Measurements from ENCODE around the gene FLVCR1. TPM values are rescaled to one million over a fixed set of nuclear protein-coding genes. Genes with fewer than 3 reads are reported as not detected.
A peak's percentile ranks its signal among the peaks of the same experiment; 100 is the strongest.

FLVCR1 gene
- polyA plus RNA-seq, 1 donor = 40.2 TPM

DNA sequence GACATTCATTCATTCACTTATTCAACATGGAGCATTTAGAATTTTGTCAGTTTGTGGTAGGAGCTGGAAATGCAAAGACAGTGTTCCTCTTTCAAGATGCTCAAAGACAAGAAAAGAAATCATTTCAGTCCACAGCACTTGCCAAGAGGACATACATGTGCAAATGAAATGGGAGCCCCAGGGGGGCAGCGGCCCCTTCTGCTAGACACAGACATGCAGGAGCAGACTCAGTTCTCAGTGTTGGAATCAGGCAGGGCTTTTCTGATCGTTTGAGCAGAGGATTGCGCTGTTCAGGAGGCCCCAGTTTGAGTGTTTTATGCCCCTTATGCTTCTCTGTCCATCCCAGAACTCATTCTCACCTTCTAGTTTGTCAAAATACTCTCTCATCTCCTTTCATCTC, 56.7 kb downstream of the FLVCR1 start:
- no peak for DNase-seq

DNA sequence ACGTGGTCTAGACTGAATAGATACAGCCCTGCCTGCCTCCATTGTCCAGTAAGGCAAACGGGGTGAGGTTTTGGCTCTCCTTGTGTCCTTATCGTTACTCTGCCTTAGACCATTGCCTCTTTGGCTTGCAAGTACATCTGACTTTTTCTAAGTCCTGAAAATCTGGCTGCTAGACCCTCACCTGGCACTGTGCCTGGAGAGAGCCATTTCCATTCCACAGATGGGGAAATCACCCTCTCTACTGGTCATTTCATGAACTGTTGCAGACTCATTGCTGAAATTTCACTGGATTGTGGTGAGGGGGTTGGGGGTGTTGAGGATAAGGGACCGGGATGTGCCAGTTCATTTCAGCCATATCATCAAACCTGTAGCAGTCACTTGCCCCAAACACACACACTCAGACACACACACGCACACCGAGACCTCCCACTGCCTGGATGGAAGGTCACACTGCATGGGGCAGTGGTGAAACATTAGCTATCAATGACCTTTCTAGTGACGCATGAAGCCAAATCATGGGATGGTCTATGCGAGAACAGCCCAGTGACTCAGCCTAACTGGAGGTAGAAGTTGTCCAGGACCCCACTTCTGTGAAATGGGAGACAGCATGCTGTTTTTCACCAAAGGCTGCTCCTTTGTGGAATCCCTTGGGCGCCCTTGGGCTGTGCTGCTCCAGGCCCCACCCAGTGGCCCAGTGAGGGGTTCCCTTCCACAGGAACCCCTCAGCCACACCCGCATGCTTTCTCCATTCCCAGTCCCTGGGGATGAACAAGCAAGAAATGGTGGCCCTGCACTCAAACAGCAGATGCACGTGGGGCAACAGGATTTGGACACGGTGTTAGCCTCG, 57.4 kb downstream of the FLVCR1 start:
- DNase-seq = peak; percentile 64

DNA sequence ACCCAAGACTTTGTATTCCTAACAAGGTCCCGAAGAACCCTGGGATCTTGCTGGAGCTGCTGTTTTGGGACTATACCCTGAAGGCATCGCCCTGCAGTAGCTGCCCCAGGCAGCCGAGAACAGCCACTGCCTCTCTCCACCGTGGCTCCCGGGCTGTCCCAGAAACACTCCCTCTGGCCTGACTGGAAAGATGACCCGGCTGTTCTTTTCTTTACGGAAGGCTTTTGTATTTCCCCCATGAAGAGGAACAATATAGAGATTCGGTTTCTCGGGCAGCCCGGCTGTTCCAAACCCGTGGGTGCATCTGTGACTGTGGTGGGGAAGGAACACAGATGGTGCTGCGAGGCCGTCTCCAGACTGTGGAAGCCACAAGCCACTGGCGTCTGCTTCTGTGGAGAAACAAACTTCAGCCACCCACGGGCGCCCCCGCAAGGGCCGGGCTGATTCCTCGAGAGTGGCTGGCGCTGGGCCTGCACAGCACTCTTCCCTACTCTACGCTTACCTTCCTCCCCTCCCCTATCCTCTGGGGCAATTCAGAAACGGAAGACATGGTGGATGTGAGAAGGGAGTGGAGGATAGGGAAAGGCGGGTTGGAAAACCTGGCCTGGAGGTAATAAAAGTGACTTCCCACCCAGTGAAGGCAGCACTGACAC, 58.5 kb downstream of the FLVCR1 start:
- peak; percentile 63 for DNase-seq

DNA sequence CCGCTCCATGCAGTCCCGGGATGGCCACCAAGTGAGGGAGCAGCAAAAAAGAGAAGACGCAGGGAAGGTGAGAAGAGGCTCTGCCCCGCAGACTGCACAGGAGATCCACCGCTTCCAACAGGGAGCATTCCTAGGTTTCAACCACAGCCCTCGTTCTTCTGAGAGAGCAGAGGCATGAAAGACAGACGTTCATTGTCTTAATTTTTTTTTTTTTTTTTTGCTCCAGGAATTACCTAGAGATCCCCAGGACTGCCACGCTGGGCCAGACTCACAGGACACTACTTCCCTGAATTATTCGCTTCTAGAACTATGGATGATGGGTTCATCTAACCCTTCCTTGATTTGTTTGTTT, 59.0 kb downstream of the FLVCR1 start:
- no peak for DNase-seq

DNA sequence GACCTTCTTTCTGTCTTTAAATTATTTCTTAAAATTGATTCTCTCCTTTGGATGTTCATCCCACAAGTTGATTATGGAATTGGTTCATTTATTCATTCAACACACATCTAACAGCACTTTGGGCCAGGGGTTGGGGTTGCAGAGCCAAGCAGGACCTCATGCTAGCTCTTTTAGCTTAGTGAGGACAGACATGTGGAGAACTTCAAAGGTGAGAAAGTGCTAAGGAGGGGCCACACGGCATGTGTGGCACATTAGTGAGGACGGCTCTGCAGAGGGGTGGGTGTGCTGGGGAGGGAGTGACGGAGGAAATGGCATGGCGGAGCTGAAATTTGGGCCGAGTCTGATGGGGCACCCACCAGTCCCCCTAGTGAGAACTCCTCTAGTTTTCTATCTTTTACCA, 59.8 kb downstream of the FLVCR1 start:
- no peak for DNase-seq

DNA sequence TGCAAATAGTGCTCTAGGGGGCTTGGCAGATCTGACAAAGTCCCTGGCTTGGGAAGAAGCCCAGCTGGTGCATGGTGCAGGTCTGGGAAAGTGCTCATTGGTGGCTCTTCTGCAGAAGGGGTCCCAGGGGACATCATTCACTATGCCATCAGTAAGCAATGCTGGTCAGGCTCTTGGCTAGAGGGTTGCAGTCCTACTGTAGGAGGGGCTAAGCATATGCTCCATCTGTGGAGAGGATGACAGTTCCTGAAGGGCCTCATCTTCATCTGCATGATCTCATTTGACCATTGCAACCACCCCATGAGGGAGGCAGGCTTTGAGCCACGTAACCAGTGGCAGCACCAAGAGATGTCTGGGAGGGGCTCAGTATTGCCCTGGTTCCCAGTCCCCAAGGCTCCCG, 60.7 kb downstream of the FLVCR1 start:
- DNase-seq = no peak

DNA sequence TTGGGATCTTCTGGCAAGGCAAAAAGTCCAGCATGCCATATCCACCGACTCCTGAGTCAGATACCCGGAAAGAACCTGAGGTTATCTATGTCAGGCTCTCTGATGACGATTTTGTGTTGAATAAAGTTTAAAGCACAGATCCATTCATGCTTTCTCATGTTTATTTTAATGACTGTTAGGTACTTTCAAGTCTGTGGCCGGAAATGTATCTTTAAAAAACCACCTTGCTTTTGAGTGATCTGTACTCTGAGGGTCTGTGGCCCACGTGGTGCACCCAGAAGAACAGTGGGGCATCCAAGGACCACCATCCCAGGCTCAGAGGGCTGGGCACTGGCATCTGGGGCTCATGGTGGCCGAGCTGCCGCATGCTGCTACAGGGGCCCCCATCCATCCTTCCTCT, 62.2 kb downstream of the FLVCR1 start:
- no peak for DNase-seq

DNA sequence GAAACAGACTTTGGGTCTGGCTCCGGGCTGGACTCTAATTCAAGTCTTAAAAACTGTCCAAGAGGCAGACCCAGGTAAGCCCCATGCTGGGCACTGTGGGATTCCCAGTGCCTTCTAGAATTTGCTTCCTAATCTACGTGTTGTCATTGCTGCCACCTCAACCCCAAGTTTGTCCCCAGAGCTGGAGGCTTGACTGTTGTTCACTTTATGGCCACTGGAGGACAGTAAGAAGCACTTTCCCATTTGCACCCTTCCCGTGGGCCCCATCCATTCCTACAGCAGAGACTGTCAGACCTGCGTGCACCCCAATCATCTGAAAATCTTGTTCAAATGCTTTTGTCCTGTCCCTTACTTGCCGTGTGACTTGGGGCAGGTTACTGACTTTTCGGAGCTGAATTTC, 62.8 kb downstream of the FLVCR1 start:
- DNase-seq = no peak

DNA sequence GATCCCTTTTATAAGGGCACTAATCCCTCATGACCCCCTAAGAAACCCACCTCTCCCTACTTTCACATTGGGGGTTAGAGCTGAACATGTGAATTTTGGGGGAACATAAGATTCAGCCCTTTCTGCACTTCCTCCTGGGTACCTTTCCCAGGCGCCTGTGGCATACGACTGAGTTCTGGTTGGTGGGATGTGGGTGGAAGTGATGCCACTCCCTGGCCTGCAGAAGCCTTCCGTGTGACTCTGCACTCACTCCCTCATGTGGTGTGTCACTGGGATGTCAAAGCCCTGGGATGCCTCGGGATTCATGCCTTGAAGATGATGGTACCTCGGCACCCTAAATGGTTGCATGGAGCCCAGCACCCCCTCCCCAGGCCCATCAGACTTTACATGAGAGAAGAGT, 63.9 kb downstream of the FLVCR1 start:
- DNase-seq = no peak

DNA sequence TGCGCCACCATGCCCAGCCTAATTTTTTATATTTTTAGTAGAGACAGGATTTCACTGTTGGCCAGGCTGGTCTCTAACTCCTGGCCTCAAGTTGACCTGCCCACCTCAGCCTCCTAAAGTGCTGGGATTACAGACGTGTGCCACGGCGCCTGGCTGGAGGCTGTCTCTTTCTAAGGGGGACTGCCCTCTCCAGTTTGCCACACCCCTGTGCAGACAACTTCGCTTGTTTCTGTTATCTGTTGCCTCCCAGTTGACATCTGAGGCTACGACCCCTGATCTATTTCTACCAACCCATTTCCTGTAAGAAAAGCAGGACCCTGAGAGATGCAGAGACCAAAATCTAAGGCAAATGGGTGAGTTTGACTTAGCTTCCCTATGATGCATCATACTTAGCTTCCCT, 68.3 kb downstream of the FLVCR1 start:
- no peak for DNase-seq

DNA sequence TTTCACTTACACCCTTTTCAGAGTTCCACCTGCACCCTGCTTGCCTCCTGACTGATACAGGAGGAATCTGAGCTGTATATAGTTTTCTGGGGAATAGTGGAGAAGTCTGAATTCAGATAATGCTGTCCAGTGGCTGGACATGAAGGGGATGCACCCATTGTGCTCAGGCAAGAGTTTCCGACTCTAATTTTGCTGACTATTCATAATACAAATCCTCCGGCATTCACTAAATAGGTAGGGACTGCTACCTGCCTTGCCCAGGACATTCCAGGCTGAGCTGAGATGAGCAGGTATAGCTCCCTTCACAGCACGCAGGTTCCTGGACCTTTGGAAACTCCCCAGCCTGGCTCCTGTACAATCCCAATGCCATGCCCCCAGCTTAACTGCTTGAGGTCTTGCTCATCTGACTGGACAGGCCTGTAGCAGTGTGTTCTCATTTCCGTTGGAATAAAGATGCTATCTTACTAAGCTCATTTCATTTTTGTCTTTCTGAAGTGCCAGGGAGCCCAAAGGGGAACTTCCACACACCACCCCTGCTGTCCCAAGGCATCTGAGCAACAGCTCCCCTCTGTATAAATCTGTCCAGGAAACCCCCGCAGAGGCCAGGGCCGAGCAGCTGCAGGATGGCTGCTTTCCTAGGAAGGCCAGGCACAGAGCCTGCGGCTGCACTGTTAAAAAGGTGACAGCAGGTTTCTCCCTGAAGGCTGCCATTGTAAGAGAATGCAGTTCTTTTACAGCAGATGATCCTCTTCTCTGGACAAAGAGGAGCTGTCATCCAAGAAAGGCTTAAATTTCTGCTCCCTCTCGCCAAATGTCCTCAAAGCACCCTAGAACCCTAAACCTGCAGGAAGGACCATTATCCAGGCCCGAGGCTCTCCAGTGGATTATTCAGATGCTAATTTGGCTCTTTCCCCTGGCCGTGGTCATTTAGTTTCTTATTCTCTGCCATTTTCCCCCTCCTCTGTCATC, 70.5 kb downstream of the FLVCR1 start:
- no peak for DNase-seq

DNA sequence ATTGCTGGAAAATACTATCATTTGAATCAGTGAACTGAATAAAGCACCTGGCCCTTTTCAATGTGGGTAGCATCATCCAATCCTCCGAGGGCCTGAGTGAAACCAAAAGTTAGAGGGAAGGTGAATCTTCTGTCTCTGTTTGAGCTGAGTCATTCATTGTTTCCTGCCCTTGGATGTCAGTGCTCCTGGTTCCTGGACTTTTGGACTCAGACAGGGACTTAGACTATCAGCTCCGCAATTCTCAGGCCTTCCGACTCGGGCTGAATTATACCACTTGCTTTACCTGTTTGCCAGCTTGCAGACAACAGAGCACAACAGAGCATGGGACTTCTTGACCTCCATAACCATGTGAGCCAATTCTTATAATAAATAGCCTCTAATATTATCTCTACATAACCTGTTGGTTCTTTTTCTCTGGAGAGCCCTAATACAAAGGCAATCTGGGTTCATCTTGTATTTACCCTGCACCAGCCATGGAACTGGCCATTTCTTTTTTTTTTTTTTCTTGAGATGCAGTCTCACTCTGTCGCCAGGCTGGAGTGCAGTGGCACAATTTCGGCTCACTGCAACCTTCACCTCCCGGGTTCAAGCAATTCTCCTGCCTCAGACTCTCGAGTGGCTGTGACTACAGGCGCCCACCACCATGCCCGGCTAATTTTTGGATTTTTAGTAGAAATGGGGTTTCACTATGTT, 73.1 kb downstream of the FLVCR1 start:
- DNase-seq = no peak

DNA sequence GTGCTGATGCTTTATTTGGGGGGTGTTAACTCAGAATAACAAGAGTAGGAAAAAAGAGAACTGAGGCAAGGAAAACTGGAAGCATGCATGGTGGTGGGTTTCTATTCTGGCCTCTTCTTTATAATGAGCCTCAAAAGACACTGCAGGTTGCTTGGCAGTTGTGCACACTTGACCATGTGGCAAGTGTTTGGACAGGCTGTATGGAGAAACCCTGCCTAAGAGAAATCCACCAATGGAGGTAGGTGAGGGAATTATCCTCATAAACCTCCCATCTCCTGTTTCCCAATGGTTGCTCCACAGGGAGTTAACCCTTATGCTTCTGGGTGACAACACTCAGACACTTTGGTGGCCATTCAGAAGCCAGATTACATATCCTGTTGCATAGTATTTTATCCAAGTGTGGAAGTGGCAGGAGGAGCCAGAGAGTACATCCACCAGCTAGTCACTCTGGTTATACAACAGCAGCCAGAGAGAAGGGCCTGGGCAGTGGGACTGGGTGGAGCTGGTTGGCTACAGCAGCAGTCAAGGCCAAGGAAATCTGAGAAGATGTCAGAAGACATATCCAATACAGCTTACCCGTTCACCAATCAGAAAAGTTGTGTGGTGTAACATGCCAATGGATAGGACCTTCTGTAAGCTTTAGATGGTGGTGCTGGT, 75.9 kb downstream of the FLVCR1 start:
- DNase-seq = no peak

DNA sequence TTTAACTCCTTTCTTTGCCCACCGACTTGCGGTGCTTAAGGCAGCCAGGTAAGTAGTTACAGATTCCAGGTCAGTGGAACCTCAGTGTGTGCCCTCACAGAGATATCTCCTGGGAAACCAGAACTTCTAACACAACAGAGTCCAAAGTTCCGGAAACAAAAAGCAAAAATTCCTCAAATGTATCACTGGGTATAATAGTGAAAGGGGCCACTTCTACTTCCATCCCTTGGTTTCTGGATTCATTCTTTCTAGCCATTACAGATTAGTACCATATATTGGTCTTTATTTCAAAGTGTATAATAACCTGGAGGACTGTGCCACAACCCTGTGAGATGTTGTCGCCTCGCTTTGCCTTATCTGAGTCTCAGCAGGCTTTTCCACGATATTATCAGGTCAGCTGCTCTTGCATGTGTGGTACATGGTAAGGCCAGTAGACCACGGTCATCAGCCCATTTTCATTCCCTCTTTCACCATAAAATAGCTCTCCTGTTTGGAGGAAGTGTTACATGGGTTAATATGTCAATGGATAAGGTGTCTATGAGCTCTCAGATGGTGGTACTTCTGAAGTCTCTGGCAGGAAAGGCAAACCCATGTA, 77.4 kb downstream of the FLVCR1 start:
- DNase-seq = no peak

DNA sequence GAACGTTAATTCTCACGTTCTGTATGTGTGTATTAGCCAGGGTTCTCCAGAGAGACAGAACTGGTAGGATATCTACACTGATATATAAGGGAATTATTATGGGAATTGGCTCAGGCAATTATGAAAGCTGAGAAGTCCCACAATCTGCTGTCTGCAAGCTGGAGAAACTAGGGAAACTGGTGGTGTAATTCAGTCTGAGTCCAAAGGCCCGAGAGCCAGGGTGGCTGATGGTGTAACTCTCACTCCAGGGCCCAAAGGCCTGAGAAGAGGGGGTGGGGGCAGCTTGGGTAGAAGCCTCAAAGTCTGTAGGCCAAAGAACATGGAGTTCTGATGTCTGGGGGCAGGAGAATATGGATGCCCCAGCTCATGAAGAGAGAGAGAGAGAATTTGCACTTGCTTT, 79.0 kb downstream of the FLVCR1 start:
- DNase-seq = no peak

DNA sequence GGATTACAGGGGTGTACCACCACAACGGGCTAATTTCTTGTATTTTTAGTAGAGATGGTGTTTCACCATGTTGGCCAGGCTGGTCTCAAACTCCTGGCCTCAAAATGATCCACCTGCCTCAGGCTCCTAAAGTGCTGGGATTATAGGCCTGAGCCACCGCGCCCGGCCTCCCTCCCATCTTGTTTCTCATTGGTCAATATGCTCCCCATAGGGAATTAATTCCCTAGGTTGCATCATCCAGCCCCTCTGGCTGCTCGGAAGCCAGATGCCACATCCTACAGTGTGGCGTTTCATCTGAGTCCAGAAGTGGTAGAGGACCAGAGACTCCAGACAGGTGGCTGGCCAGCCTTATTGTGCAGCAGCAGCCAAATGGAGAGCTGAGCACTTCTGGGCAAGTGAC, 80.8 kb downstream of the FLVCR1 start:
- DNase-seq = no peak

DNA sequence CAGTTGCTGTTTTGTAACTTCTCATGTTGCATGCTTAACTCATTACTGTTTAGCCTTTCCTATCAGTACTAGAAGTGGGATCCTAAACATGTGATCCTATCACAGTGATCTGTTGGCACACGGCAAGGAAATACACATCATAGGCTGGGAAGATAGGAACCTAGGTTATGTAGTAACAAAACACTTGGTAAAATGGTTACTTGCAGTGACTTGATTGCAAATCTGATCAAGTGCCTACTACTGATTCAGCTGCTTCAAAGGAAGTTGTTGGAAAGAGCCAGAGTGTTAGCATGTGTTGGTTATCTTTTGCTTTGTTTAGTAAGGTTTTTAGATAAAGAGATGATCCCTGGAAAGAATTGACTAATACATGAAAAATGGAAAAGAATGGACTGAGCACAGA, 83.4 kb downstream of the FLVCR1 start:
- no peak for DNase-seq

DNA sequence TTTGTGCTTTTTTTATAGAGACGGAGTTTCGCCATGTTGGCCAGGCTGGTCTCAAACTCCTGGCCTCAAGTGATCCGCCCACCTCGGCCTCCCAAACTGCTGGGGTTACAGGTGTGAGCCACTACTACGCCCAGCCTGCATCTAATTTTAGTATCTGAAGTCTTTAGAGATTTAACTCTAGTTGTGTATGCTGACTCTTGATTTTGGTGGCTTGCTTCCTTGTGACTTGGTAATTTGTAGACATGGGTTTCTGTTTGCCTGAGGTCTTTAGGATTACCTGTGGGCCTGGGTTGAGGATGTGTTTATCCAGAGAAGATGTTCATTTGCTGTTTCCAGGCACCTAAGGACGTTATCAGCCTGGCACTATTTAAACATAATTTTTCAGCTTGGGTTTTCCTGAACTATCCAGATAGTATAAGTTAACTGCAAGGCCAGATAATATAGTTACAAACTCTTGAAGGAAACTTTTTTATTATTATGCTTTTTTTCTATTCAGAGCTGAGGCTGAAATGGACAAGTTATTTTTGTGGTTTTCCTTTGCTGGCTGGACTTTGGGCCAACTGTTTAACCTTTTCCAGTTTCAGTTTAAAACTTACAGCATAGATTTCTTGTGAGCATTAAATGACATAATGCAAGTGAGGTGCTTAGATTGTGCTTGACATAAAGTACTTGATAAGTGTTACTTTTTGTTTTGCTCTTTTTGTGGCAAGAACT, 84.8 kb downstream of the FLVCR1 start:
- DNase-seq = no peak

DNA sequence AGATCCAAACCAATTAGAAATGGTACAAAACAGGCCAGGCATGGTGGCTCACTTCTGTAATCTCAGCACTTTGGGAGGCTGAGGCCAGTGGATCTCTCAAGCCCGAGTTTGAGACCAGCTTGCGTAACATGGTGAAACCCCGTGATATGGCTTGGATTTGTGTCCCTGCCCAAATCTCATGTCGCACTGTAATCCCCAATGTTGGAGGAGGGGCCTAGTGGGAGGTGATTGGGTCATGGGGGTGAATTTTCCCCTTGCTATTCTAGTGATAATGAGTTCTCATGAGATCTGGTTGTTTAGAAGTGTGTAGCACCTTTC, 85.3 kb downstream of the FLVCR1 start:
- no peak for DNase-seq

DNA sequence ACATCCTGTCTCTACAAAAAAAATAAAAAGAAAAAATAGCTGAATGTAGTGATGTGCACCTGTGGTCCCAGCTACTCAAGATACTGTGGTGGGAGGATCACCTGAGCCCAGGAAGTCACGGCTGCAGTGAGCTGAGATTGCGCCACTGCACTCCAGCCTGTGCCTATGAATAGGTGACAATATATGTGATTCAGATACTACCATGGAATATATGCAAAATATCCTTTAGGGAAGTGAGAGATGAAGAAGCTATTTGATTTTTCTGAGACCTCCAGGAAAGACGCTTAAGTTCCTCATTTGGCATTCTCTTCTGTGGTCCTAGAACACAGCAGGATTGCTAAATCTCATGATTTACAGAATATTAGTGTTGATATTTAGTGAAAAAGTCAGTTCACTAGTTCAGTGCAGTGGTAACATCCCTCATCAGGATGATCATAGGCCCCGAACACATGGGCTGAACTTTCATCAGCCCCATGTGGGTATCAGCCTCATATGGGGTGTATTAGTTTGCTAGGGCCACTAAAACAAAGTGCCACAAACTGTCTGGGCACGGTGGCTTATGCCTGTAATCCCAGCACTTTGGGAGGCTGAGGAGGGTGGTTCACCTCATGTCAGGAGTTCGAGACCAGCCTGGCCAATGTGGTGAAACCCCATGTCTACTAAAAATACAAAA, 86.3 kb downstream of the FLVCR1 start:
- no peak for DNase-seq

Measured in left kidney (tissue), 2 donors.